ENCODE results near the gene SH3GL2.

Gene SH3GL2

DNA sequence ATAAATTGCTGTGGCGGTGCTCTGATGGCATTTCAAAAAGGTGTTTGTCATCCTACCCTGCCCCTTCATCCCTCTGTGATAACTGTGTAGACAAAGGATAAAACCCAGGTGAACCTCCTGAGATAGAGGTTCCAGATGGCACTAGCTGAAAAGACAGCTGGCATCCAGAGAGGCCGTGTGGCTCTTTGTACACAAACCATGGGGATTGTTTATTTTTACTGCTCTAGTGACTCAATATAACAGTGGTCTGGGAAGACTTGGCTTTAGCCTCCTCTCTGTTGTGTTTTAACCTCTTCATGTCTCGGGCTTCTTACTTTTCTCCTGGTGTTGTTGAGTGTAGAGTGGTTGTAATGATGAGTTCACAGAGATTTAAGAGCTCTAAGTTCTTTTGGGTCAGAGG, 48.8 kb downstream of the SH3GL2 start:
- Mint-ChIP-seq H3K27ac (no peak overlapping the region), H3K27me3 (no peaks in the 10 kb centered on the region), H3K4me3 (no peak overlapping the region), H3K9me3 (no peaks in the 10 kb centered on the region), H3K4me1 (no peaks in the 10 kb centered on the region), H3K36me3 (no peaks in the 10 kb centered on the region)

DNA sequence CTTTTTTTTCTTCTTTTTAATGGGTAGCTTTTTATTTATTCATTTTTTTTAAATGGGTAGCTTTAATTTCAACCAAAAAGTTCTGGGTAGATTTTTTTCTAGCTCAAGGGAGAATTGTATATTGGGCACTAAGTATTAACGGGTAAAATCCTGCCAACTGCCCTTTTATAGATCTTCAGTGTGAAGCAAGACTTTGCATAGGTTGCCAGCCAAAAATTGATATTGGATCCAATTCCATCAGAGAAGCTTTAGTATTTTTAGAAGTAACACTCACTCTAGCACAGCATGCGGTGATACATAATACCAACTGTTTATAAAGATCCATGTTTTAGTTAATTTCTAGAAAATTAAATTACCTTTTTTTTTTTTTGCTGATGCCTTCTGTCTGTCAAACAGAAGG, 49.8 kb downstream of the SH3GL2 start:
- H3K4me3 Mint-ChIP-seq, result no peak overlapping the region
- no peaks in the 10 kb centered on the region for H3K36me3 Mint-ChIP-seq
- no peaks in the 10 kb centered on the region for H3K9me3 Mint-ChIP-seq
- H3K4me1 Mint-ChIP-seq, result no peaks in the 10 kb centered on the region
- H3K27me3 Mint-ChIP-seq, result no peaks in the 10 kb centered on the region
- H3K27ac Mint-ChIP-seq, result no peak overlapping the region

DNA sequence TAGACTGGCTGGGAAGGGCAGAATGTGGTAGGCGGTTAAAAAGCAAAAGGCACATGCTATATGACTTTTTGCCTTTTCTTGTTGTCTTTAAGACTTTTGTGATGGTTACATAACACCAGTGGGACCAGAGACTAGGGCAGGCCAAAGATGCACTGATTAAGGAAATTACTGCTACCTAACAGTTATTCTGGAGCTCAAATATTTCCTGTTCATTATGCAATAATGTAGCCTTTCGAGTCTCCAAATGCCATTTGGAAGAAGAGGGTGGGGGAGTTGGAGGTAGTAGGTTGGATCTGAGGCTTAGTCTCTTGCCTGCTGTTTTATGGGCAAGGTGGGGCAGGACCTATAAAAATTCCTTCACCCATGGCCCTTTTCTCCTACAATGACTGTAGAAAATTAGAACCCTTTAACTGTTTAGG, 51.7 kb downstream of the SH3GL2 start:
- H3K27me3 Mint-ChIP-seq, result no peaks in the 10 kb centered on the region
- no peaks in the 10 kb centered on the region for H3K4me1 Mint-ChIP-seq
- no peak overlapping the region for H3K4me3 Mint-ChIP-seq
- no peaks in the 10 kb centered on the region for H3K9me3 Mint-ChIP-seq
- H3K27ac Mint-ChIP-seq, result no peak overlapping the region
- no peaks in the 10 kb centered on the region for H3K36me3 Mint-ChIP-seq

DNA sequence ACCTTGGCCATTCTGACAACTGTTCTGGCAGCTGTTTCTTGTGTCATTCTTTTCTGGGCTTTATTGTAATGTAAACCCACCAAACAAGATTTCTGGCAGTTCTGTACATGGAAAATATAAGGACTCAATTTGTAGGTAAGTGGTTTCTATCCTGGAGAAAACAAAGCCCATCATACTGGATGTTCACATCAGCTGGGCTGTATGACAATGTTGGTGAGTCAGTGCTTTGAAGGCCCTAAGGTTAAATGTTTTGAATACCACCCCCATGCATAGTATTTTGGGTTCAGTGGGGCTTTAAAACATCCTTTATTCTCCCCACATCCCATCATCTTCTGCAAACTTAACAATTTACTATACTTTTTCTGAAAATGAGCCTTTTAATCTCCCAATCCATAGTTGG, 52.5 kb downstream of the SH3GL2 start:
- Mint-ChIP-seq H3K36me3 (no peaks in the 10 kb centered on the region), H3K27me3 (no peaks in the 10 kb centered on the region), H3K27ac (no peak overlapping the region)

DNA sequence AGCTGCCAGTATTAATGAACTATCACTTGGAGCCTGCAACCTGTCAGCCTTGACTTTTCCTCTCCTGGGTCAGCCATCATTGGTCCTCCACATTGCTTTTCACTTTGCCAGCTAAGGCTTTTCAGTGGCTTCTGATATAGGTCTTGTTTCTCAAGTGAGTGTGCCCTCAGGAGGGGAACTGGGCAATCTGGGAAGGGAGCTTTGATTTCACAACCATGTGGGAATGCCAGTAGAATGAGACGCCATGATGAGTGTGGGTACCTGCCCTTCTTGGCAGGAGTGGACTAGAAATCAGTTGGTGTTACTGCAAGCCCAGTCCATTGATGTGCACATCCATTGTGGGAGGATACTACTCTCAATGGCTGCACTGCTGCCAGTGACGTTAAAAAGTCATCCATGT, 54.1 kb downstream of the SH3GL2 start:
- Mint-ChIP-seq H3K36me3 (no peaks in the 10 kb centered on the region), H3K27me3 (no peaks in the 10 kb centered on the region), H3K27ac (no peak overlapping the region), H3K4me3 (no peak overlapping the region), H3K9me3 (no peaks in the 10 kb centered on the region), H3K4me1 (no peaks in the 10 kb centered on the region)

More for the DNA sequence above, 52.5 kb downstream of the SH3GL2 start:
- Mint-ChIP-seq H3K9me3 (no peaks in the 10 kb centered on the region), H3K4me3 (no peak overlapping the region), H3K4me1 (no peaks in the 10 kb centered on the region)

DNA sequence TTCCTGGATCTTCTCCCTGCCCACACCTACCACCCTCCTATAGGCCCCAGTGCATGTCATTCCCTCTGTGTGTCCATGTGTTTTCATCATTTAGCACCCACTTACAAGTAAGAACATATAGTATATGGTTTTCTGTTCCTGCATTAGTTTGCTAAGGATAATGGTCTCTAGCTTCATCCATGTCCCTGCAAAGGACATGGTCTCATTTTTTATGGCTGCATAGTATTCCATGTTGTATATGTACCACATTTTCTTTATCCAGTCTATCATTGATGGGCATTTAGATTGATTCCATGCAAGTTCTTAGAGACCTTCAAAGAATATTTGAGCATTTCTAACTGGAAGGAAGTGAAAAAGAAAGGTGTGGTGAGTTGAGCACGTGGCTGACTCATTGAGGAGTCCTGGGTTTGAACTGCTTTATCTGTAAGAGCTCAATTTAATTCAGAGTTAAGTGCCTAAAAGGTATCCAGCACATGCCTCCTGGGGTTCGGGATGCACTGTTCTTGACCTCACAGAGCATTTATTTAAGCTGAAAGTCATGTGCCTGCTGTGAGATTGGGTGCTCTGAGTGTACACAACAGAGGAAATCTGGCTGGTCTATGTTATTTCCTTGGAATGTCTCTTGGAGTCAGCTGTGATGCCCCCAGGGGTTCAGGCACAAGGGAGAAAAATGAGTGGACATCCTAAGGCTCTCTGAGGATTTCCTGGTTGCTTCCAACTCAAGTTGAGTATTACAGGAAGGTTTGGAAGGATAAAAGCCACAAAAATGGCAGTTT, 56.4 kb downstream of the SH3GL2 start:
- H3K27ac Mint-ChIP-seq, result no peak overlapping the region
- H3K4me3 Mint-ChIP-seq, result no peak overlapping the region
- H3K4me1 Mint-ChIP-seq, result no peaks in the 10 kb centered on the region
- no peaks in the 10 kb centered on the region for H3K27me3 Mint-ChIP-seq
- no peaks in the 10 kb centered on the region for H3K9me3 Mint-ChIP-seq
- H3K36me3 Mint-ChIP-seq, result no peaks in the 10 kb centered on the region

DNA sequence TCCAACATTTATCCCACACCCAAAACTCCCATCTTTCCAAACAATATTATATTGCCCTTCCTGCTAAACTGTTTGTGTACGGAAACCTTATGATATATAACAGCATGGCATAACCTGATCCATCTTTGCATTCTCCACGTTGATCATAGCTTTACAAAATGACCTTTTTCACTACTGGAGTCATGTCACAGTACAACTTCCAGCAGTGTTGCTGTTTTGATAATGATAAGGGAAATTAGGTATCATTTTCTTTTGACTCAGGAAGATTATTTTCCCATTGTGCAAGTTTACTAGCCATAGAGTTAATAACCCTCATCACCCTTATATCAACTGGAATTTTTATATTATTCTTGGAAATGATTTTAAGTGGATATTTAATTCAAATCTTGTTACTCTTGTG, 57.5 kb downstream of the SH3GL2 start:
- Mint-ChIP-seq H3K4me1 (no peaks in the 10 kb centered on the region), H3K4me3 (no peak overlapping the region), H3K36me3 (no peaks in the 10 kb centered on the region), H3K9me3 (no peaks in the 10 kb centered on the region), H3K27me3 (no peaks in the 10 kb centered on the region), H3K27ac (no peak overlapping the region)

DNA sequence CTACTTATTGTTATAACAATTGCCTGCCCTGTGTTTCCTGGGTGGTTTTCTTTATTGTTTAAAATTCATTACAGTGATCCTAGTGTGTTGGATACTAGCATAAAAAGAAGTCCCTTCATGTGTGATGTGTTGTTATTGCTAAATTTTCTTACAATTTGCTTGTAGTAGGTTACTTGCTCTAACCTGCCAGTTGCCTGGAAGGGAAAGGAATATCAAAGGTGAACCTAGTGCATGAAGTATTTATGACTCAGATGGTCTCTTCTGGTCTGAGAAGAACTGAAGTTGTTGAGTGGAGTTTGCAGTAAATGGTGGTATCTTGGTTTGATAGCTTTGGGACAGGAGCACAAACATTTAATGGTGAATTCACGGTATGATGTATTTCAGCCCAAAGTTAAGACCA, 58.0 kb downstream of the SH3GL2 start:
- Mint-ChIP-seq H3K4me3 (no peak overlapping the region), H3K27ac (no peak overlapping the region), H3K27me3 (no peaks in the 10 kb centered on the region), H3K9me3 (no peaks in the 10 kb centered on the region), H3K36me3 (no peaks in the 10 kb centered on the region), H3K4me1 (no peaks in the 10 kb centered on the region)

DNA sequence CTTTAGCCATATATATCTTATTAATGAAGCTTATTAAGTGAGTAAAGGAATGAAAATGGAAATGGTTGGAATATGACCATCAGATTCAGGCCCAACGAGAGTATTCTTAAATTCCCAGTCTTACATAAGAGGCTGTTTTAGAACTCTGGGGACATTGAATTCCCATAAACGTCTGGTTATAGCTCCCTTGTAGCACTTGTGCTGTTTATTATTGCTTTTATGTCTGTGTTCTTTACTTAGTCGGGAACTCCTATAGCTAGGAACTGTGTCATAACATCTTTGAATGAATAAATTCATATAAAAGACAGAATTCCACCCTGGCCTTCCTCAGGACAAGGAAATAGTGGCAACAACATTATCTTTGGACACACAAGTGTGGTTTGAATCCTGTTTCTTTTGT, 58.4 kb downstream of the SH3GL2 start:
- no peaks in the 10 kb centered on the region for H3K27me3 Mint-ChIP-seq
- H3K4me3 Mint-ChIP-seq, result no peak overlapping the region
- H3K9me3 Mint-ChIP-seq, result no peaks in the 10 kb centered on the region
- no peaks in the 10 kb centered on the region for H3K36me3 Mint-ChIP-seq
- no peak overlapping the region for H3K27ac Mint-ChIP-seq
- no peaks in the 10 kb centered on the region for H3K4me1 Mint-ChIP-seq

DNA sequence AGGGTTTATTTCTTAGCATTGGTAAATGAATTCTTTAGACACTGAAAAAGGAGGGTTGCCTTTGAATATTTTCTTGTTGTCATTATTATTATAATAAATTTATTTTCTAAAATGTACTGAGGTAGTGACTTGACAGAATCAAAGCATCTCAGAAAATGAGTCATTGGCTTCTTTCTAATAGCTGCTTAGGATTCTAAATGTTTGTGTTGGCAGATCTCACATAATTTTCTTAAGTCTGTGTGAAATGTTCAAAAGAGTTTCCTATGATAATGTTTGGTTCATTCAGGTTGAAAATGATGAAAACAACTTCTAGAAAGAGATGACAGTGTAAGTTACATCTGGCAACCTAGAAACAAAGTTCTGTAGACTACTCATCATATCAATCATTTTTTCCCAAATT, 69.7 kb downstream of the SH3GL2 start:
- Mint-ChIP-seq H3K4me1 (no peaks in the 10 kb centered on the region), H3K36me3 (no peaks in the 10 kb centered on the region), H3K27me3 (no peaks in the 10 kb centered on the region), H3K27ac (no peak overlapping the region), H3K9me3 (peaks cover 9% of the 10 kb centered on the region), H3K4me3 (no peak overlapping the region)

DNA sequence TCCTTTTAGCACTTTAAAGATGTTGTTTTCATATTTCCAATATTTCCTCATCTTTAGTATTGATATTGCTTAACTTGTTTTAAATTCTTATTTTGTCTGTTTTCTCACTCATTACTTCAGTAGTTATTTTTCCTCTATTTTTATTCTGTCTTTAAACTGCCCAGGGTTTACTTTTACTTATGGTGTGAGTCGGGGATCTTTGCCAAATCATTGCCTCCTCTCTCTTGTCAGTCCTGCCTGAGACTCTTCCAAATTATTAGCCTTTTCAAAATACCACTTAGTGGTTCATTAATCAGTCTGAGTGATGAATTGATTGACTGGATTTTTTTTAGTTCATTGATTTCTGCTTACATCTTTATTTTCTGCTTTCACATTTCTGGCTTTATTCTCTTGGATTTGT, 72.9 kb downstream of the SH3GL2 start:
- Mint-ChIP-seq H3K9me3 (peaks cover 11% of the 10 kb centered on the region), H3K4me1 (no peaks in the 10 kb centered on the region), H3K36me3 (no peaks in the 10 kb centered on the region)

DNA sequence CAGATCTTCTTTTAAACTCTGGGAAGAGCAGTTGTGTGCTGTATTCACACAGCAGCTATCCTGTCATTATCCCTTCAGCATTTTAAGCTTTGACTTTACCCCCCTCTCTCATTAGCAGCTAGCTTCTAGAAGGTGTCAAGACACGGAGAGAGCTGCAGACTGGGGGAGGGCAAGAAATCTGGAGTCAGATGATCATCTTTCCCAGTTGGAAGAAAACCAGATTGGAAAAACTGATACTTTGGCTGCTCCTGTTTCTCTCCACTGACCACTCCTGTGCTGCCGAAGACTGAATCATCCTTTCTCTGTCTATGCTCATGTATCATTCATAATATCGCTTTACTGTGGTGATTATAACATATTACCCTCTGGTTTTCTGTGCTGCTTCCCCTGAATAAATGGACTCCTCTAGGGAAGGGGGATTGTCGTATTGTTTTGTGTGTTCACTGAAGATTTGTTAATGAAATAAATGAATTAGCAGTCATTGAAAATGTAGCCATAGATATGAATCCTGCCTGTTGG, 75.1 kb downstream of the SH3GL2 start:
- Mint-ChIP-seq H3K9me3 (peaks cover 11% of the 10 kb centered on the region), H3K36me3 (no peaks in the 10 kb centered on the region), H3K4me3 (no peak overlapping the region), H3K27me3 (no peaks in the 10 kb centered on the region), H3K27ac (no peak overlapping the region), H3K4me1 (no peaks in the 10 kb centered on the region)

More for the DNA sequence above, 72.9 kb downstream of the SH3GL2 start:
- Mint-ChIP-seq H3K27ac (no peak overlapping the region), H3K27me3 (no peaks in the 10 kb centered on the region), H3K4me3 (no peak overlapping the region)

DNA sequence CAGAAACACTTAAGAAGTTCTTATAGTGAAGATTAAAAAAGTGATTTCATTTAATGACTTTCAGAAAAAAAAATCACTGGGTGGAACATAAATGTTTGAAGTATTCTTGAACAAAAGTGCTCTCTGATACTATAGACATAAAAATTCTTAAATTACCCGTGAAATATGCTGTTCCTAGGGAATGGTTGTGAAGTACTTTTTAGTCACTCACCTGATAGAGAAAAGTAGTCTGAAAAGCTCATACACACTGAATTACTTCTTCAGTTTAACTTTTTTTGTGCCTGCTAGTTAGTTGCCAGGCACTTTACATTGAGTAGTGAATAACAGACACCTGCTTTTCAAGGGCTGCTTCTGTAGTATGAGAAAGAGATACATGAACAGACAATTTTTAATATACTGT, 78.0 kb downstream of the SH3GL2 start:
- Mint-ChIP-seq H3K9me3 (peaks cover 11% of the 10 kb centered on the region), H3K36me3 (no peaks in the 10 kb centered on the region), H3K27ac (no peak overlapping the region), H3K27me3 (no peaks in the 10 kb centered on the region), H3K4me1 (no peaks in the 10 kb centered on the region), H3K4me3 (no peak overlapping the region)

DNA sequence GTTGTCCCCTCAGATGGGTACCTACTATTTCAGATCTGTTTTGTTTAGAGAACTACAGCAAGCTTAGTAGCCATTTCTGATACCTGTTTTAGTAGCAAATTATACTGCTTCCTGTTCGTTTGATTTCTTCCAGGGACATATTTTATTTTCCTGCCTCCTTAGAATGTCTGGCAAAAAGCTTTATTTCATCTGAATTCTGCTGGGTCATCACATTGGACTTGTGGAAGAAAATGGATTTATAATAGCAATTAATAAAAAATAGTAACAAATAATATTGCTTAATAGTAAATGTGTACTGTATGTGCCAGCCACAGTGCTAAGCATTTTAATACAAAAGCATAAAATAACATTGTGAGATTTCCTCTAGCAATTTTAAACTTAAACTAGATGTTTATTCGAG, 79.4 kb downstream of the SH3GL2 start:
- H3K4me1 Mint-ChIP-seq, result no peaks in the 10 kb centered on the region
- H3K27me3 Mint-ChIP-seq, result no peaks in the 10 kb centered on the region
- H3K9me3 Mint-ChIP-seq, result peaks cover 5% of the 10 kb centered on the region
- H3K27ac Mint-ChIP-seq, result no peak overlapping the region
- no peak overlapping the region for H3K4me3 Mint-ChIP-seq
- no peaks in the 10 kb centered on the region for H3K36me3 Mint-ChIP-seq

DNA sequence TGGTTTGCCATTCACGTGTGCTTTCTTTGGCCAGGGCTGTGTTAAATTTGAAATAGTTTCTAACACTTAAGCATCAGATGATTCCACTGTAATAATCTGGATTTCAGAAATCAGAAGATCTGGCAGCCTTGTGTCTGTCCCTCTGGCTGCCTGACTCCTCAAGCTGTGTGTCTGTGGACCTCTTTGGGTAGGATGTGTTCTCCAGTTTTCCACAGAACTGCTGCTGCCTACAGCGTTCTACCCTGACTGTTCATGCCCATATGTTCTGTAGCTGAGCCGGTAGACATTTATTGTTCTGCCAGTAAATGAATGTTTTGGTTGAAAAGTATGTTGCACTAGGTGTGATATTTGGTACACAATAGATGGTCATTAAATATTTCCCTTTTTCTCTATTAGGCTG, 81.3 kb downstream of the SH3GL2 start:
- Mint-ChIP-seq H3K27ac (no peak overlapping the region), H3K4me1 (no peaks in the 10 kb centered on the region), H3K36me3 (no peaks in the 10 kb centered on the region), H3K4me3 (no peak overlapping the region), H3K9me3 (no peaks in the 10 kb centered on the region), H3K27me3 (no peaks in the 10 kb centered on the region)

DNA sequence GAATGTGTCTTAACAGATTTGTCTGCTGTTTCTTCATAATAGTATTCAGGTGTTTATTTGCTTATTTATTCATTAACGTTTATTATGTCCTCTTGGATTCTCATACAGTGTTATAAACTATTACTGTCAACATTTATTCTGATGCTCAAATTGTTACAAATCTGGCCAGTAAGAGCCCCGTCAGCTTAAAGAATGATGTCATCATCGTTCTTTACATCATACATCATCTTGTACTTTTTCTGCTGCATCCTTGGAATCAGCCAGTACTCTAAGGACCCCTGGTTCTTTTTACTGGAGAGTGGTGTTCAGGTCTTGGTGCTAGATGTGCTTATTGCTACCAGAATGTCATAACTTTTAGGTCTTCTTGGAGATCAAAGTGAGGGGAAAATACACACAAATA, 86.6 kb downstream of the SH3GL2 start:
- H3K9me3 Mint-ChIP-seq, result no peaks in the 10 kb centered on the region
- H3K27me3 Mint-ChIP-seq, result no peaks in the 10 kb centered on the region
- H3K27ac Mint-ChIP-seq, result no peak overlapping the region
- no peaks in the 10 kb centered on the region for H3K4me1 Mint-ChIP-seq
- H3K36me3 Mint-ChIP-seq, result no peaks in the 10 kb centered on the region
- H3K4me3 Mint-ChIP-seq, result no peak overlapping the region

DNA sequence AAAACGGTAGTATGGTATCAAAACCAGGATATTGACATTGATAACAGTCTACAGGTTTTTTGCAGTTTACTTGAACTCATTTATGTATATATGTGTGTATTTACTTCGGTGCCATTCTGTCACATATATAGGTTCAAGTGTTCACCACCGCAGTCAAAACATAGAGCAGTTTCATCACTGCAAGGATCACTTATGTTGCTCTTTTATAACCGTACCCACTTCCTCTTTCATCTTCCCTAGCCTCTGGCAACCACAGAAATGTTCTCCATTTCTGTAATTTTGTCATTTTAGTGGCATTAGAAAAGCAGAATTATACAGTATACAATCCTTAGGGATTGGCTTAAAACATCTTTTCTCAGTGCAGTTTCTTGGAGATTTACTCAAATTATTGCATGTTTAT, 90.3 kb downstream of the SH3GL2 start:
- H3K36me3 Mint-ChIP-seq, result no peaks in the 10 kb centered on the region
- no peak overlapping the region for H3K27ac Mint-ChIP-seq
- peaks cover 8% of the 10 kb centered on the region for H3K9me3 Mint-ChIP-seq
- no peaks in the 10 kb centered on the region for H3K27me3 Mint-ChIP-seq
- H3K4me1 Mint-ChIP-seq, result no peaks in the 10 kb centered on the region
- no peak overlapping the region for H3K4me3 Mint-ChIP-seq

Measured in activated naive CD4-positive, alpha-beta T cell treated with anti-CD3 and anti-CD28 coated beads, Interleukin-2, amount 50 U/mL, for 24 hours (primary cell).